Measurements from ENCODE around the gene AP1B1. TPM values are rescaled to one million over a fixed set of nuclear protein-coding genes. Genes with fewer than 3 reads are reported as not detected.
A peak's percentile ranks its signal among the peaks of the same experiment; 100 is the strongest.
"Not testable (repeated sequence)": the region's sequence is repeated elsewhere in the genome, so short reads cannot be mapped to it uniquely, and the experiment has no call there.

The AP1B1 gene
- total RNA-seq (2014; rRNA removed; shearing (Covaris generic)), result 57.8 and 62.6 TPM in 2 replicates

DNA sequence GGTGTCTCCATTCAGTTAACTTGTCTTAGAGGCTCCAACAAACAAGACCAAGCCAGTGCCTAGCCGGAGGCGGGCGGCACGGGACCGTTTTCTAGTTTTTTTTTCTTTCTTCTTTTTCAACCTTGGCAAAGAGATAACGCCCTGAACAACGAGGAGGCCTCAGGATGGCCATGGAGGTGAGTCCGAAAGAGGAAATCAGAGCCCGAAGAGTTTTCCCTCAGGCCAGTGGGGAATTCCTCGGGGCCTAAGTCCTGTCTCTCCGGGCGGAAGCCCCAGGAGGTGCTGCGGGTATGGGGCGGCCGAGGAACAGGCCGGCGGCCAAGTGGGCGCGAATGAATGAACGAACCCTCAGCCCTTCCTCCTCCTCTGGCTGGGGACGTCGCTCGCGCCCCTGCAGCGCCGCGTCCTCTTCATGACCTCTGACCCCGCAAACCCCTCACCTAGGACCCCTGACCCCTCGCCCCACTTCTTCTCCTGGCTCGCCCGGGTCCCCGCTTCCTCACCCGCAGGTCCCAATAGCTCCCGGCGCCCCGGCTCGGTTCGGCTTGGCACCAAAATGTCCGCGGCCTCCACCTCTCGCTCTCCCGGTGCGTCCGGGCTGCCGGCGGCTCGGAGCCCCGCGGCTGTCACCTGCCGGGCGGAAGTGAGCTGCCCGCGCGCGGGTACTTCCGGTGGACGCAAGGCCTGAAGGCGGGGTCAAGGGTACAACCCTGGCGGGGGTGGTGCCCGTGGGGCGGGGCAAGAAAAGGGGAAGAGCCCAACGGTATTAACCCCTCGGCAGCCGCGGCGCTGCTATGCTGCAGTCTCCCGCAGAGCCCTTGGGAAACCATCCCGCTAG lies at the start of gene AP1B1:
Gene AP1B1, minus strand, starts transcription at position 650 of the 838 bp plus-strand sequence. CDS start 21,327 bp downstream, outside the sequence.
- peak; percentile 94 for DNase-seq (ENCODE audit: low read depth)

DNA sequence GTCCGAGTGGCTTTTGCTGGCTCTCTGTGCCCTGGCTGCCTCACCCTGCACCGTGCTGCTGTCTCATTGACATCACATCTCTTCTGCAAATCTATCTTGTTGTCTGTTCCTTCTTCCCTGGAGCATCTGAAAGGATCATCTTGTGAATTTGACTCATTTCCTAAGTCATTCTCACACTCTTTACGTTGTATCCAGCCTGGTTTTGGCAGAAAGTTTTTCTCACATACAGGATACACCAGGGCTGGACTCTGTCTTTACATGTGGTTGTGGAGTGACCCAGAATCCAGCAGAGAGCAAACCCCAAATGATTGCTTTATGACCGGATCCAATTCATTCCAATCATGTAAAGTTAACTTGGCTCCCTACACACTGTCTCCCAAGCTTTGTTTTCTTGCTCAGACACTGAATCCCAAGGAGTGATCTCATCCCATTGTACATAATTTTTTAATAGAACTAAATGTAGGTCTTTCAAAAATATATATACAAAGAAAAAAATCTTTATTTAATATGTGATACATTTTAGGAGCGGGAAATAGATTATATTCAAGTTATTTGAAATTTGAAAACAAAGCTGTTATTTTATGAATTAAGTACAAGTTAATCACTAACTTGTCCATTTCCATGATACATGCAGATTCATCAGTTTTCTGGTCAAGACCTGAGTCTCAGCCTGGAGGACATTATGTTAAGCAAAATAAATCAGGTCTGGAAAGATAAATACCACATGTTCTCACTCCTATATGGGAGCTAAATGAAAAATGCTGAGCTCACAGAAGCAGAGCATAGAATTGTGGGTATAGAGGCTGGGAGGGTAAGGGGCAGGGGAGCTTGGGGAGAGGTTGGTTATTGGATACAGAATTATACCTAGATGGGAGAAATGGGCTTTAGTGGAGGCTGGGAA lies 47.1 kb upstream of the AP1B1 start:
- no peak for DNase-seq (ENCODE audit: low read depth)

DNA sequence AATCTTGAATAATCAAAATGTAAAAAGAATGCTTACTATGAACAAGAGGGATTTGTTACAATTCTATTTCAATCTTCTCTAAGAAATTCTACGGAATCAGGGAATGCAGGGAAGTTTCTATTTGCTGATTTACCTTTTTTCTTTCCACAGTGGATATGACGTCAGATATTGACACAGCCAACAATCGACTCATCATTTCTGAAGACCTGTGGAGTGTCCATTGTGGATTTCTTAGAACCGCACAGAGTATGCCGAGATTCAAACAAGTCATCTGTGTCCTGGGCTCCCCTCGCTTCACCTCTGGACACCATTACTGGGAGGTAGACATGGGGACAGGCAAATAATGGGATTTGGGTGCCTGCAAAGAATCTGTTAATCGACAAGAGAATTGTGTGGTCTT lies 45.9 kb upstream of the AP1B1 start:
- no peak for DNase-seq (ENCODE audit: low read depth)

DNA sequence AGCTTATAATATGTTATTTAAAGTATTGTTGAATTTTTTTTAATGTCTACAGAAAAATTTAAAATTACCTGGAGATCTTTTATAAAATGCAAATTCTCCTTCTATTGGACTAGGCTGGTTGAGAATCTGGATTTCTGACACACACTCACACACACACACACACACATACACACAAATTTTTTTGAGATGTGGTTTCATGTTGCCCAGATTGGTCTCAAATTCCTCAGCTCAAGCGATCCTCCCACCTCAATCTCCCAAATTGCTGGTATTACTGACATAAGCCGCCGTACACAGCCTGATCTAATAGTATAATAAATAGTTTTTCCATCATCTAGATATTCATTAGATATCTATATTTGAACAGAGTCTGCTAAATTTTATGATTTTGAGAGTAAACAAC lies 45.5 kb upstream of the AP1B1 start:
- DNase-seq (ENCODE audit: low read depth), result no peak

DNA sequence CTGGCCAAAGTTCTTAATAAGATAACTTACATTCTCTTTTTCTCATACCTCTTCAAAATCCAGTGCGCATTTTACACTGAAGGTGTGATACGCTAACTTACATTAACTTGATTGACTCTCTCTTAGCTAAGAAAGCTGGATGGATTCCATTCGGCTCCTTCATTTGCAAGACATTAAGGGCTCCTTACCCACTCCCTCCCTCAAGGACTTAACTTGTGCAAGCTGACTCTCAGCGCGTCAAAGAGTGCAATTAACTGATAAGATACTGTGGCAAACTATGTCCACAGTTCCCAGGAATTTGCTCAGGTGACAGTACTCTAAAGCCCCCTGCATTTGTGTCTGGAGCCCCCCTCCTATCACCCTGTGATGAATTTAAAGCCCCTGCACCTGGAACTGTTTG lies 43.6 kb upstream of the AP1B1 start:
- no peak for DNase-seq (ENCODE audit: low read depth)

DNA sequence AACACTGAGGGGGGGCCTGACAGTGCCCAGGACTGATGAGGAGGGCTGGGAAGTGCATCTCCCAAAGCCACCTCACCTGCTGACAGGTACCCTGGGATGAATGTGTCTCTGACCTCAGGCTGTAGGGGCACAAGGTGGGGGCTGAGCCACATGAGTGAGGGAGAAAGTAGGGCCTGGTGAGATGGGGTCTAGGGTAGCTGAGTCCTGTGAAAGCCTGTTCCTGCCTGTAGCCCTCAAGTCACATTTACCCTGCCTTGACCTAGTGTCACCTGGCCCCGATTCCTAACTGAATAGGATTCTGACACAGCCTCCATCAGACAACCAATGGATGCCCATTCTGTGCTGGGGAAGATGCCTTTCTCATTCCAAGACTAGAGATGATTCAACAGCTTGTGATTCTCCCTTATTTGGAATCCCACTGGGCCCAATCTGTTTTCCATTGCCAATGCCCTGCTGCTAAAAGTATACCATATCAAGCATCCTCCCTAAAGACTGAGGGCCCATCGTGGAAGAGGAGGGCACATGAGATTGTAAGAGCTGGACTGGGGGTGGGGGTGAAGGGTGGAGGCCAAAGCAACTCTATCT lies 38.9 kb upstream of the AP1B1 start:
- DNase-seq (ENCODE audit: low read depth), result no peak

DNA sequence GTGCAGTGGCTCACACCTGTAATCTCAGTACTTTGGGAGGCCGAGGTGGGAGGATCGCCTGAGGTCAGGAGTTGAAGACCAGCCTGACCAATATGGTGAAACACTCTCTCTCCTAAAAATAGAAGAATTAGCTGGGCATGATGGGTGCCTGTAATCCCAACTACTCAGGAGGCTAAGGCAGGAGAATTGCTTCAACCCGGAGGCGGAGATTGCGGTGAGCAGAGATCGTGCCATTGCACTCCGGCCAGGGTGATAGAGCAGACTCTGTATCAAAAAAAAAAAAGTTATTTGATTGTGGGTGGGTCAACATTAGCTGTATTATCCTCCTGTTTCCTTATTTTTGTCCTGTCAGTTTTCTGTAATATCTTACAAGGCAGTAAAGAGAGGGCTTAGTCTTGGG lies 38.1 kb upstream of the AP1B1 start:
- DNase-seq (ENCODE audit: low read depth), result no peak

DNA sequence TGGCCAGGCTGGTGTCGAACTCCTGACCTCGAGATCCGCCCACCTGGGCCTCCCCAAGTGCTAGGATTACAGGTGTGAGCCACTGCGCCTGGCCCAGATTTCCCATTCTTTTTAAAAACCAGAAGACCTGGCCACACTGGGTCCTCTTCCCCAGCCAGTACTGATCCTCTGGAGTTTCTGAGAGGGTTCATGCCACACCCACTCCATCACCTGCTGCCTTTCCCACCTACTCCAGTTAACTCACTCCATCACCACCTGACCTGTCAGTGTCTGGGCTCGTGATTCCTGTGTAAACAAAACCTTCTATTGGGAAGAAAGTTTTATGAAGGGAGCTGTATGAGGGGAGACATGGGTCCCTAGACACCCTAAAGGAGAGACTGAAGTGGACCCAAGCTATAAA lies 30.3 kb upstream of the AP1B1 start:
- not testable (repeated sequence) for DNase-seq (ENCODE audit: low read depth)

DNA sequence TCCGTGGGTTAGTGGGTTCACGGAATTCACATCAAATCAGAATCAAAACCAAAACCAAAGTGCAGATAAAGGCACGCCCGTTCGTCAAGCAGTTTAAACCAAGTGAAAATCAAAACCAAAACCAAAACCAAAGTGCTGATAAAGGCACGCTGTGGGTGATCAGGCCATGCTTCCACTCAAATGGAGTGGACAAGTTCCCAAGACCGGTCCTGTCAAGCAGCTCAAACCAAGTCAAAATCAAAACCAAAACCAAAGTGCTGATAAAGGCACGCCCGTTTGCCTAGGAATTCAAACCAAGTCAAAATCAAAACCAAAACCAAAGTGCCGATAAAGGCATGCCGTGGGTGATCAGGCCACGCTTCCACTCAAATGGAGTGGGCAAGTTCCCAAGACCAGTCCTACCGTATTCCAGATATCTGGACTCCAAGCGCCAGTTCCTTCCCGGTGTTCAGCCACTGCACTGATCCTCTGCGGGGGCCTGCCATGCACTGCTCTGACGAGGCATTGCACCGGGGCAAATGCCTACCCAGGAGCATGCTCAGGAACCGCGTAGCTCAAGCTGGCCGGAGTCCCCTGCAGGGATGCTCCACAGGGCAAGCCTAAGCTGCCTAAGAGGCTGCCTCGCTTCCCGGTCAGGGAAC lies 26.7 kb upstream of the AP1B1 start:
- DNase-seq (ENCODE audit: low read depth), result peak; percentile 75

DNA sequence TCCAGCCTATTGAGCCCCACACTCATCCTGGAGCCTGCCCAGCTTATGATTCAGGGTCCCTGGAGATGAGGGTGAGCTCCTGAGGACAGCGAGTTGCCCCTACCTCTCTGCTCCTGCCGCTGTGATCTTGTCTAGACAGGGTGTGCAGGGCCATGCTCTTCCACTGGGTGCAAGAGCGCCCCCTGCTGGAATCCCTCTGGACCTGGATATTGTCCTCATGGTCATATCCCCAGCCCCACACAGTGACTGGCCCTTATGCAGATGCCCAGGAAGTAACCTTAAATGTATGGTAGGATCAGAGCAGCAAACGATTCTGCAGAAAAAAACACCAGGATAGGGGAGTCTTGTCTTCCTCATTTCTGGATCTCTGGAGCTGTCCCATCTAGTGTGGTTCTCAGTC lies 24.4 kb upstream of the AP1B1 start:
- not testable (repeated sequence) for DNase-seq (ENCODE audit: low read depth)

DNA sequence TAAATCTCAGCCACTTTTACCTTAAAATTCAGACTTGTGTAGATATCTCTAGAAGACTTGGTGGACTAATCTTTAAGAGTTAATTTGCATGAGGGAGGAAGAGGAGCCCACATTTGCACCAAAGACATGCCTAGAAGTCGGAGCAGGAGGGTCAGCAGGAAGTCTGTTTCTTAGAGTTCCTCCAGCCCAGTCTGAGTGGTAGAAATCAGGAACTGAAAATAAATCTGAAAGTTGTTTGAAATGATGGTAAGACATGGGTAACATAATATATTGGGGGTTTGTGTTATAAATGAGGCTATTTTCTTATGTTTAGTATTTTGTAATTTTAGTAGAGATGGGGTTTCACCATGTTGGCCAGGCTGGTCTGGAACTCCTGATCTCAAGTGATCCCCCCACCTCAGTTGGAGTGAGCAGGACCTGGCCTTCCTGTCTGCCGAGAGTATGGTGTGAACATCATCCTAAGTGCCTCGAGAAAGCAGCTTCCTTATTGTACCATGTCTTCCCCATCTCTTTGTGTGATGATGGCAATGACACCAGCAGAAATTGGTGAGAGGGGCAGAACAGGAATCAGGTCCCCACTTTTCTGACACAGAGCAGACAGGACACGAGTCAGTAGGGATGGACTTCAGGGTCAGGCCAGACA lies 23.3 kb upstream of the AP1B1 start:
- not testable (repeated sequence) for DNase-seq (ENCODE audit: low read depth)

DNA sequence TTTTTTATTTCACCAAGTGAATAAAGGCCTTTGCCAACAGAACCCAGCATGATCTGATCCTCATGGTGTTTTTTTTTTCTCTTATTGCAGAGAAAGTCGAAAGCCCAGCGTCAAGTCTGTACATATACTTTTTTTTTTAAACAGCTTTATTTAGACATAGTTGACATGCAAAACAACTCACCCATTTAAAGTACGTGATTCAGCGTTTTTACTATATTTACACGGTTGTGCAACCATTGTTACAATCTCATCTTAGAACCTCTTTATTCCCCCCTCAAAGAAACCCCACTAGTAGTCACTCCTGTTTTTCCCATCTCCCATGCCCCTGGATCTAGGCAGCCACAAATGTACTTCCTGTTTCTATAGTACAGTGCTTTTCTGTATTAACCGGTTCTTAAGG lies 20.6 kb upstream of the AP1B1 start:
- DNase-seq (ENCODE audit: low read depth), result no peak

DNA sequence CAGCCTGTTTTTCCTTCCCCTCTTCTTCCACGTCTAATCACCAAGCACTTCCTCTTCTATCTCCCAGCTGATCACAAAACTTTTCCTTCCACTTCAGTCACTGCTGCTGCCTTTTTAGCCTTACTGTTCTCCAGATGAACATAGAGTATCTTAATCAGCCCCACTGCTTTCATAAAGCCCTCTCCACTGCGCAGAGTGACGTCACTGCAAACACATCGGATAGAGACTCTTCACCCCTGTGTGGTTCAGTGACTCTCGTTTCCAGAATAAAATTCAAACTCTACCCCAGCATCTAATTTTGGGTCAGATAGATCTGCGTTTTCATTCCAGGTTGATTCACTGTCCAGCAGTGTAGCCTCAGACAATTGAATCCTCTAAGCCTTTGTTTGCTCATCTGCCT lies 13.2 kb upstream of the AP1B1 start:
- not testable (repeated sequence) for DNase-seq (ENCODE audit: low read depth)

DNA sequence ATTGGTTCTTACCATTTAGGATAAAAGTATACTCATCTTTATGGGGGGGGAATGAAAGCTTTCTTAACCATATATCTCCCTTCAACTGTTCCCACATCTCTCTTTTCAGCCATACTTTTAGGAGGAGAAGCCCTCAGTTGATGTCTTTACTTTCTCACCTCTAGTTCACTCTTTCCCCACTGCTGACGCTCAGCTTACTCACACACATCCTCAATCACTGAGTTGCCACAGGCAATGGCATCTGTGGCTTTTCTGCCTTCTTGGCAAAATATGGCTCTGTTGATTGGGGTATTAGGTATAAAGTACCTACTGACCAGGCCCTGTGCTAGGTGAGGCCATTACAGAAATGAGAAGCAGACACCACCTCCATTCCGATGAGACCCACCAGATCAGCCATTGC lies 12.2 kb upstream of the AP1B1 start:
- no peak for DNase-seq (ENCODE audit: low read depth)

DNA sequence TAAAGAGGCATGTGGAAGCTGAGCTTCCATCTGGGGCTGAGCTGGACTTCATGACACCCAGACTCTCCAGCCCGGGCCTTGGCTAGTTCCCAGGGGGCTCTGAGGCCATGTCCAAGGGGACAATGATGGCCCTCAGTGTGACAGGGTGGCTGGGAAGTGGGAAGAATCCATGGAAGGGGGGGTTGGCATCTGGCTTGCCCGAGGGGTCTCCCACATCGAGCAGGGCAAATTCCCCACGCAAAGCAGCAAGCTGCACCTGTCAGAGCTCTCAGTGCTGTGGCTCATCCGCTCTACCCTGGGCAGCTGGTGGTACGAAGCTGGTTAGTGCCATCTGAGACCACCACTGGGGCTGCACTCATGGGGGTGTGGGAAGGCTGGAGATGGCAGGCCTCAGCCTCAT lies 9.4 kb upstream of the AP1B1 start:
- no peak for DNase-seq (ENCODE audit: low read depth)

DNA sequence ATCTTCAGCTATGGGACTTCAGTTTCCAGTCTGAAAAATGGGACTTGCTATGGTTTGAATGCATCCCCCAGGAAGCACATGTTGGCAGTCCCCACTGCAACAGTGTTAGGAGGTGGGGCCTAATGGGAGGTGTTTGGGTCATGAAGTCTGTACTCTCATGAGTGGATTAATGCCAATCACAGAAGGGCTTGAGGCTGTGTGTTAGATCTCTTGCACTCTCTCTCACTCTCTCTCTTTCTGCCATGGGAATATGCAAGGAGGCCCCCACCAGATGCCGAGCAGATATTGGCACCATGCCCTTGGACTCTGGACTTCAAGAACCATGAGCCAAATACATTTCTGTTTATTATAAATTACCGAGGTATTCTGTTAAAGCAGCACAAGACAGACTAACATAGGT lies 7.8 kb upstream of the AP1B1 start:
- no peak for DNase-seq (ENCODE audit: low read depth)

DNA sequence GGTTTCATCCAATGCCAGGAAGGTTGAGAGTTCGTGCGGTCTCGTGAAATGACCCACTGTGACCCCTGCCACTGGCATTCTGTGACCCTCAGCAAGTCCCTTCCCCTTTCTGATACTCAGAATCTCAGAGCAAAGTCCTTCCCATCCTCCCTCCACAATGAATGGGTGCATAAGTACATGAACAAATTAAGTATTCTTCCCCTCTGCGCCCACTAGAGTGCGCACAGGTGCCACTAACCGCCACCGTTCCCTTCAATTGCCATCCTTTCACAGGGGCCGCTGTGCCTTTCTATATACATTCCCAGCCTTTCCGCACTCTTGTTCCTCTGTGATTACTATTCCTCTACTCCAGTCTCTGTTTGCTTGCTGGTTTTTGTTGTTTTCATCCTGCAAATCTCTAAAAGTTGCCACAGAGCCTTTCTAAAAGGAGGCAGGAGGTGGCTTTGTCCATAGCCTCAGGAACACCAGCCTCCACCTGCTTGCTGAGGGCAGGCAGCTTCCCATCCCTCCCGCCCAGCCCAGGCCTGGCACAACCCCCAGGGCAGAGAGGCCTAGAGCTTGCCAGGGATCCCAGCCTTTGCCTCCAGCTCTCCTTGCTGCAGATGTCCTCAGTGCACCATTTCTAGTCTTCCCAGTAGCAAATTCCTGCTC lies 6.7 kb upstream of the AP1B1 start:
- peak; percentile 80 for DNase-seq (ENCODE audit: low read depth)

DNA sequence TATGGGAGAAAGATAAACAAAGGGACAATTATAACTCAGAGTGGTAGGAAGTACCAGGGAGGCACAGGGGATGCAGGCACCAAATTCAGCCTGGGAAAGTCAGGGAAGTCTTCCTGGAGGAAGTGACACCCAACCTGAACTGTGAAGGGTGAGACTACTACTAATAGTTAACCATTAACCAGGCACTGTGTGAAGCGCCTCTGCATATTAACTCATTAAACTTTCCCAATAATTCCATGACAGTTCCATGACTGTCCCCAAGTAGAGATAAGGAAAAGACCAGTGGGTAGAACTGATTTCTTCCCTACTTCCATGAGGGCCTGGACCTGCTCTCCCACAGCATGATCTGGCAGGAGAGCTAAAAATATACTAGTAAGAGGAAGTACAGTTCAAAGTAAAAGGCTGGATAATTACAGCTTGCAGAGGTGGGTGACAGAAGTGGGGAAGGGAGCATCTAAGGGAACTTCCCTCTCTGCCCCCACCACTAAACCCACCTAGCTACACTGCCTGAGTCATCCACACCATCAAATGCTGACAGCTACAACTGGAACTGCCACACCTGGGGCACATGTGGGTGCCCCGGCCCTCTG lies 4.7 kb upstream of the AP1B1 start:
- DNase-seq (ENCODE audit: low read depth), result no peak

DNA sequence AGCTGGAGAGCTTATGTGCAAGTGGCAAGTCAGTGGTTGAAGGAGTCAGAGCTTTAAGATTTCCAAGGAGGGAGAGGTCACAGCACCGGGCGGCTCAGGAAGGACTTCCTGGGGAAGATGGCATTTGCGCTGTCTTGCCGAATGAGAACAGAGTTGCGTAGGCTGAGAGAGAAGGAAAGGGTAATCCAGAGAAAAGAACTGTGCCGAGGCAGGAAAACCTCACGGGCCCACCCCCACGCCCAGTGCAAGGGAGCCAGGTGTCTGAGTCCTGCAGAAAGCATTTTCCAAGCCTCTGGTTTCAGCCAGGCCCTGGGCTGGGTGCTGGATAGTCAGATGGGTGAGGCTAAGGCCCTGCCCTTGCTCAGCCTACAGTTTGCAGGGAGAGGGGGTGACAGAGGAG lies 3.2 kb upstream of the AP1B1 start:
- no peak for DNase-seq (ENCODE audit: low read depth)

DNA sequence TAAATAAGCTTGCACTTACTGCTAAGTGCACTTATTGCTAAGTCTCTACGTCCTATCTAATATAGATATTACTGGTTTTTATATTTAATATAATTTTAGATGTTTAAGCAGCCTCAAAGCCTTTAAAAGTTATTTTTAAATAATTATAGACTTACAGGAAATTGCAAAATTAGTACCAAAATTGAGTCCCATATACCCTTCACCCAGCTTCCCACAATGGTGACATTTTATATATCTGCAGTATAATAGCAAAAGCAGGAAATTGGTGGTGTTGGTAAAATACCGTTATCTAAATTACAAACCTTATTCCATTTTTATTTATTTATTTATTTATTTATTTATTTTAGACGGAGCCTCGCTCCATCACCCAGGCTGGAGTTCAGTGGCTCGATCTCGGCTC lies 1.9 kb upstream of the AP1B1 start:
- DNase-seq (ENCODE audit: low read depth), result no peak

DNA sequence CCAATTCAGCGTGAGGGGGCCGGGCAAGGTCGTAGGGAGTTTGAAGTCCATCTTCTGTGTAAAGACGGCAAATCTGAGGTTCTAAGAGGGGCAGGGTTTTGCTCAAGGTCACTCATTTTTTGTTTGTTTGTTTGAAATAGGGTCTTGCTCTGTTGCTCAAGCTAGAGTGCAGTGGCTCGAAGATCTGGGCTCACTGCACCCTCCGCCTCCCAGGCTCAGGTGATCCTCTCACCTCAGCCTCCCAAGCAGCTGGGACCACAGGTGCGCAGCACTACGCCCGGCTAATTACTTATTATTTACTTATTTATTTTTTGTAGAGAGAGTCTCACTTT lies 355 bp upstream of the AP1B1 start:
- DNase-seq (ENCODE audit: low read depth), result no peak

All from Daoy (cell line).